ENCODE measurements around the gene ATG12.

DNA sequence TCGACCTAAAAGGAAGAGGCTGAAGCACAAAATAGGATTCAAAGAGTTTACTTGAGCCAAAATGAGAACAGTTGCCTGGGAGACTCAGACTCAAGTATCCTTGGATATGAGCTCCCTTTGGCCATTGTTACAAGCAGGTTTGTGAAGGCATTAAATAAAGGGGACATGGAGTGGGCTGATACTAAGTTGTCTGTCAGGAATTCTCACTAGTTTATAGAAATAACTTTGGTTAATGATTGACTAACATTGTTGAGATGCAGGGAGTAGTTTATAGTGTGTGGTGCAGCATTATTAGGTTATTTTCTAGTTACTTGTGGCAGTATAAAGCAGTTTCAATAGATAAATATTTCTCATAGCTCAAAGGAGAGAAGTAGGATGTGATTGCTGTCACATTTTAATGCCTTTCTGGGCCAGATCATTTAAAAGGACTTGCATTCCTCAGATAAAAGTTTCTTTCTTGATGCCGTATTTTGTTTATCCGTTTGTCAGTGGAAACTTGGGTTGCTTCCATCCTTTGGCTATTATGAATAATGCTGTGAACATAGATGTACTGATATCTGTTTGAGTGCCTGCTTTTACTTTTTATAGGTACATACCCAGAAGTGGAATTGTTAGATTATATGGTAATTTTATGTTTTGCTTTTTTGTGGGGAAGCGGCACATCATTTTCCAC, 9.5 kb upstream of the ATG12 start:
- TF ChIP-seq, protein P1, sequence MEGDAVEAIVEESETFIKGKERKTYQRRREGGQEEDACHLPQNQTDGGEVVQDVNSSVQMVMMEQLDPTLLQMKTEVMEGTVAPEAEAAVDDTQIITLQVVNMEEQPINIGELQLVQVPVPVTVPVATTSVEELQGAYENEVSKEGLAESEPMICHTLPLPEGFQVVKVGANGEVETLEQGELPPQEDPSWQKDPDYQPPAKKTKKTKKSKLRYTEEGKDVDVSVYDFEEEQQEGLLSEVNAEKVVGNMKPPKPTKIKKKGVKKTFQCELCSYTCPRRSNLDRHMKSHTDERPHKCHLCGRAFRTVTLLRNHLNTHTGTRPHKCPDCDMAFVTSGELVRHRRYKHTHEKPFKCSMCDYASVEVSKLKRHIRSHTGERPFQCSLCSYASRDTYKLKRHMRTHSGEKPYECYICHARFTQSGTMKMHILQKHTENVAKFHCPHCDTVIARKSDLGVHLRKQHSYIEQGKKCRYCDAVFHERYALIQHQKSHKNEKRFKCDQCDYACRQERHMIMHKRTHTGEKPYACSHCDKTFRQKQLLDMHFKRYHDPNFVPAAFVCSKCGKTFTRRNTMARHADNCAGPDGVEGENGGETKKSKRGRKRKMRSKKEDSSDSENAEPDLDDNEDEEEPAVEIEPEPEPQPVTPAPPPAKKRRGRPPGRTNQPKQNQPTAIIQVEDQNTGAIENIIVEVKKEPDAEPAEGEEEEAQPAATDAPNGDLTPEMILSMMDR (IDR thresholded peaks at IDR 0.05): no peak
- TF ChIP-seq POLR2A (IDR thresholded peaks at IDR 0.05): no peak

Data from right lobe of liver (tissue), 4 donors.